GM18511 (cell line): ENCODE results near the gene PYGB.

ENCODE experiments used
- ATAC-seq: cut with Tn5 transposase; IDR thresholded peaks from one replicate; pipeline ENCODE4 v1.9.1; 2021; ENCODE audit warnings: mild to moderate bottlenecking, moderate library complexity; ENCODE audit not compliant: unreplicated experiment

The PYGB gene

GRCh38 chr20:25293507-25293906, 45.6 kb downstream of the PYGB start:
- ATAC-seq, result no peak

- ATAC-seq, result no peak
These were observed 46.1 kb downstream of the PYGB start for GRCh38 chr20:25293910-25294458.

GRCh38 chr20:25294459-25295385, 46.8 kb downstream of the PYGB start:
- ATAC-seq, result peak; percentile 38

GRCh38 chr20:25295386-25296093, 47.7 kb downstream of the PYGB start:
- ATAC-seq, result no peak

- peak; percentile 39 for ATAC-seq
These were observed 48.5 kb downstream of the PYGB start for GRCh38 chr20:25296094-25297093.

- ATAC-seq, result peak; percentile 77
These were observed 49.4 kb downstream of the PYGB start for GRCh38 chr20:25297141-25297905.

GRCh38 chr20:25299806-25300205, 51.9 kb downstream of the PYGB start:
- ATAC-seq, result no peak

- no peak for ATAC-seq
These were observed 52.7 kb downstream of the PYGB start for GRCh38 chr20:25300496-25301170.

- ATAC-seq, result no peak
These were observed 53.6 kb downstream of the PYGB start for GRCh38 chr20:25301357-25301920.

GRCh38 chr20:25302596-25302995, 54.7 kb downstream of the PYGB start:
- ATAC-seq, result no peak

- no peak for ATAC-seq
These were observed 55.6 kb downstream of the PYGB start for GRCh38 chr20:25303292-25304024.

GRCh38 chr20:25304025-25304549, 56.2 kb downstream of the PYGB start:
- ATAC-seq, result no peak

- no peak for ATAC-seq
These were observed 59.4 kb downstream of the PYGB start for GRCh38 chr20:25306991-25307903.

GRCh38 chr20:25308083-25308491, 60.2 kb downstream of the PYGB start:
- ATAC-seq, result no peak

GRCh38 chr20:25308671-25309394, 60.9 kb downstream of the PYGB start:
- no peak for ATAC-seq
